ENCODE results near the gene MUC2.

- TF ChIP-seq CTCF (IDR thresholded peaks at IDR 0.05) (no peak), POLR2AphosphoS5 (IDR thresholded peaks at IDR 0.05) (no peak), POLR2A (IDR thresholded peaks at IDR 0.05) (no peak), EP300 (IDR thresholded peaks at IDR 0.05) (no peak)
Observed at GRCh38 chr11:1040428-1041148, 34.1 kb upstream of the MUC2 start.

Data from stomach (tissue), 4 donors.